A673 (cell line): ENCODE data around the gene ATG14. TPM values are rescaled to one million over a fixed set of nuclear protein-coding genes. Genes with fewer than 3 reads are reported as not detected.

Experiments used
- BruUV-seq: library from RNA; stranded (reverse); fragments of 400-500 nt; replicated peaks from 2 replicates; lab custom pipeline; 2021; lab: Mats Ljungman, UMichigan
- CTCF ChIA-PET: fragments of 300-600 bp; sonication (Branson Sonifier 250); formaldehyde crosslinking; loops from one replicate; lab custom pipeline; 2022; ENCODE audit warnings: antibody characterized with exemption; lab: Charles Lee
- POLR2A ChIA-PET: fragments of 300-600 bp; sonication (Branson Sonifier 250); formaldehyde crosslinking; loops from one replicate; lab custom pipeline; 2022; ENCODE audit warnings: antibody characterized with exemption; ENCODE audit not compliant: low non-redundant PET; lab: Charles Lee
- DNase-seq: peaks from one replicate; pipeline ENCODE4 v3.0.0-alpha.2; 2015; ENCODE audit warnings: low spot score
- H3K27ac ChIP-seq: fragments of 200-600 bp; sonication (generic); 2 replicates; pipeline ENCODE4 v1.5.1; 2016; ENCODE audit warnings: mixed run types, low read depth, mild to moderate bottlenecking, mixed read lengths, antibody characterized with exemption, low read length; ENCODE audit not compliant: poor library complexity, severe bottlenecking
- H3K27me3 ChIP-seq: fragments of 200-600 bp; sonication (generic); replicated peaks from 2 replicates; pipeline ENCODE4 v1.6.1; 2017; ENCODE audit warnings: mixed run types, low read depth, mild to moderate bottlenecking, mixed read lengths, antibody characterized with exemption, low read length; ENCODE audit not compliant: insufficient read depth, poor library complexity
- H3K36me3 ChIP-seq: fragments of 200-600 bp; sonication (generic); 2 replicates; pipeline ENCODE4 v1.6.1; 2016; ENCODE audit warnings: mixed run types, mild to moderate bottlenecking, mixed read lengths, antibody characterized with exemption, low read length; ENCODE audit not compliant: insufficient read depth, poor library complexity, severe bottlenecking
- H3K4me1 ChIP-seq: fragments of 200-600 bp; sonication (generic); 2 replicates; pipeline ENCODE4 v1.6.1; 2017; ENCODE audit warnings: mixed run types, mild to moderate bottlenecking, mixed read lengths, antibody characterized with exemption, low read length; ENCODE audit not compliant: insufficient read depth, poor library complexity, severe bottlenecking
- H3K4me3 ChIP-seq: fragments of 200-600 bp; sonication (generic); 2 replicates; pipeline ENCODE4 v1.5.1; 2016; ENCODE audit warnings: low read depth, mixed run types, mild to moderate bottlenecking, mixed read lengths, low read length; ENCODE audit not compliant: poor library complexity, severe bottlenecking
- H3K9me3 ChIP-seq: fragments of 200-600 bp; sonication (generic); 2 replicates; pipeline ENCODE4 v1.6.1; 2016; ENCODE audit warnings: mixed run types, low read depth, mild to moderate bottlenecking, mixed read lengths, antibody characterized with exemption, low read length; ENCODE audit not compliant: poor library complexity, severe bottlenecking
- CTCF ChIP-seq: fragments of 300-800, 200-600 bp; sonication (generic); conservative IDR thresholded peaks from 2 replicates; pipeline ENCODE4 v1.5.1; 2017; ENCODE audit warnings: low read depth, mild to moderate bottlenecking, antibody characterized with exemption, low read length, moderate library complexity, mixed read lengths
- EZH2 ChIP-seq: fragments of 200-600 bp; sonication (generic); IDR thresholded peaks from 2 replicates; pipeline ENCODE4 v1.6.1; 2017; ENCODE audit warnings: borderline replicate concordance, low read depth, mild to moderate bottlenecking, mixed read lengths, antibody characterized with exemption, low read length; ENCODE audit not compliant: poor library complexity, severe bottlenecking
- intact Hi-C: fragments of 100-400 bp; cut with micrococcal nuclease; formaldehyde crosslinking; loops from one replicate; pipeline ENCODE4 v1.10.0; 2022; ENCODE audit not compliant: unreplicated experiment
- total RNA-seq: library from RNA; stranded (reverse); gene quantifications from 2 replicates; pipeline ENCODE4 v1.2.3, GENCODE V29; 2021

ATG14 gene
- total RNA-seq, 1 experiment from 2014 or later = 10.4 TPM

DNA sequence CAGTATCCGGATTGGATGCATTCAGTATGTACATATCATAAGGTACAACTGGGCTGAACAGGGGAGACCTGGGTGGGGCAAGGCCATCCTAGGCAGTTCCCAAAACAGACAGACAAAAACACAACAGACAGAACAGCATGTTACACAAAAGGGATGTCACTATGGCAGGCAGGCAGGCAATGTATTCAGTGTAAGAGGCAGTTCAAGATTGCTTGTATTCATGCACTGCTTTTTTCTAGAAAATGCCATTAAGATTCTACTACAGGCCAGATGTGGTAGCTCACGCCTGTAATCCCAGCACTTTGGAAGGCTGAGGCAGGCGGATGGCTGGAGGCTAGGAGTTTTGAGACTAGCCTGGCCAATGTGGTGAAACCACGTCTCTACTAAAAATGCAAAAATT is 25.3 kb upstream of the ATG14 start:
- intact Hi-C loops = loop anchor here (5.0 kb wide), 2 partner anchors 905 to 1035 kb away; no protein-coding TSS in a partner anchor

GRCh38 chr14:55436519-55436918 is 24.9 kb upstream of the ATG14 start:
- H3K27me3 ChIP-seq = no peaks in the 10 kb centered on the region
- TF ChIP-seq CTCF (no peak), EZH2 (no peak)
- intact Hi-C loops = loop anchor here (5.0 kb wide), 2 partner anchors 906 to 1036 kb away; no protein-coding TSS in a partner anchor
- H3K27ac ChIP-seq = no peak overlapping the region
- DNase-seq = no peak
- ChIA-PET POLR2A (no interaction called here), CTCF (interaction anchor here (0.7 kb wide), 1 partner anchor 1040 kb away, joined by 6 read pairs; no protein-coding TSS in a partner anchor)
- no peaks in the 10 kb centered on the region for H3K9me3 ChIP-seq
- H3K36me3 ChIP-seq = no peaks in the 10 kb centered on the region
- no TSS peak for BruUV-seq
- H3K4me3 ChIP-seq = no peak overlapping the region
- no peaks in the 10 kb centered on the region for H3K4me1 ChIP-seq

More for the DNA sequence above, 25.3 kb upstream of the ATG14 start:
- no peaks in the 10 kb centered on the region for H3K27me3 ChIP-seq
- H3K4me3 ChIP-seq = no peak overlapping the region
- ChIA-PET CTCF (interaction anchor here (0.7 kb wide), 1 partner anchor 1040 kb away, joined by 6 read pairs; no protein-coding TSS in a partner anchor), POLR2A (no interaction called here)
- TF ChIP-seq CTCF = no peak
- no peak for TF ChIP-seq EZH2
- no peak for DNase-seq
- H3K9me3 ChIP-seq = no peaks in the 10 kb centered on the region
- no TSS peak for BruUV-seq
- H3K36me3 ChIP-seq = no peaks in the 10 kb centered on the region
- no peak overlapping the region for H3K27ac ChIP-seq
- H3K4me1 ChIP-seq = no peaks in the 10 kb centered on the region

DNA sequence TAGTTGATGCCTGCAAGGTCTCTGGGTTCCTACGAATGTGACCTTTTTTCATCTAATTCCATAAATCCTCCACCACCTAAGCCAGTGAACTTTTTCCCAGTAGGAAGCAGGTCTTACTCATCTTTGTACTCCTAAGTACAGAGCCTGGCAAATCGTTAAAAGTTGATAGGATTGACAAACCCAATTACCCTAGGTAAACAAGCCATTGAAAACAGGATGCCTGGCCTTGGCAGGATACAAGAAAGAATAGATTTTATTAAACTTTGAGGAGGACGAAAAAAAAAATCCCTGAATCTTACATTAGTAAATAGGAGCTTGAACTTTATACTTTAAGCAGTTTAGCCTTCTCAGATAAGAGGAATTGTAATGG is 23.2 kb upstream of the ATG14 start:
- TF ChIP-seq EZH2 (no peak), CTCF (no peak)
- no peaks in the 10 kb centered on the region for H3K4me1 ChIP-seq

More for the DNA sequence above, 23.2 kb upstream of the ATG14 start:
- intact Hi-C loops = loop anchor here (5.0 kb wide), 3 partner anchors 342 to 1038 kb away; no protein-coding TSS in a partner anchor
- Histone ChIP-seq H3K36me3 (no peaks in the 10 kb centered on the region), H3K27me3 (no peaks in the 10 kb centered on the region), H3K27ac (no peak overlapping the region), H3K9me3 (no peaks in the 10 kb centered on the region), H3K4me3 (no peak overlapping the region)
- BruUV-seq = no TSS peak
- DNase-seq = no peak
- ChIA-PET CTCF (no interaction called here), POLR2A (no interaction called here)
